CD4-positive, alpha-beta T cell treated with Interleukin-12 subunit alpha and Interleukin-12 subunit beta, for 1 hour (primary cell): ENCODE results near the gene GNAS-AS1.
"Not testable (repeated sequence)": the region's sequence is repeated elsewhere in the genome, so short reads cannot be mapped to it uniquely, and the experiment has no call there.

Source experiments
- DNase-seq: peaks from one replicate; pipeline ENCODE4 v3.0.0-alpha.2; 2020

Gene GNAS-AS1

DNA sequence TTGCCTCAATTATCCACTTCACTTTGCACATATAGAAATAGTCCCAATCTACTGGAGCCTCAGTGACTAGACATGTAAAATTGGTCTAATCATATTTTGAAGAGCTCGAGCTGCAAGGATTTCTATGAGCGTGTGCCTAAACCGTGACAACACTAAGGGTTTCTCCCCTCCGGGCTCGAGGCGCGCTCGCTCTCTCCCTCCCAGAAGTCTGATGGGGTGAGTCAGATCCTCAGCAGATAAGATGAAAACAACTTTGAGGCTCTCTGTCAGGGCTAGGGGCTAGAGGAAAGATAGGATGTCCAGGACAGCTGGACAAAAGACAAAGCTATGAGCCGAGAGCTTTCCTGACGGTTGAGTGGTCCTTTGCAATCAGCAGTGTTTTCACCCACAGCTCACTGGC lies 16.8 kb downstream of the GNAS-AS1 start:
- DNase-seq, result no peak

DNA sequence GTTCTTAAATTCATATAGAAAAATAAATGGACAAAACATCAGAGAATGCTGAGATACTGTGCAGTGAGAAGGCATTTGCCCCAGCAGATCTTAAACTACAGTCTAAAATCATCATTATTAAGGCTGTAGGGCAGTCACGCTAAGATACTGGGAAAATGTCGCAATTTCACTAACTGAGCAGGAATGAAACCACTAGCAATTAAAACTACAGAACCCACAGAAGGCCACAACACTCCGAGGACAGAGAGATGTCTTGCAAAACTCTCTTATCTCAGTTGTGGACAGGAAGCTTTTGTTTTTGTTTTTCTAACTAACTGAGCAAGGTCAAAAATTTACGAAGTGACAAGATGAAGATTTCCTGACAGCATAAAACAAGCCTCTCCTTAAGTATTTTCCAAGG lies 18.2 kb downstream of the GNAS-AS1 start:
- no peak for DNase-seq

DNA sequence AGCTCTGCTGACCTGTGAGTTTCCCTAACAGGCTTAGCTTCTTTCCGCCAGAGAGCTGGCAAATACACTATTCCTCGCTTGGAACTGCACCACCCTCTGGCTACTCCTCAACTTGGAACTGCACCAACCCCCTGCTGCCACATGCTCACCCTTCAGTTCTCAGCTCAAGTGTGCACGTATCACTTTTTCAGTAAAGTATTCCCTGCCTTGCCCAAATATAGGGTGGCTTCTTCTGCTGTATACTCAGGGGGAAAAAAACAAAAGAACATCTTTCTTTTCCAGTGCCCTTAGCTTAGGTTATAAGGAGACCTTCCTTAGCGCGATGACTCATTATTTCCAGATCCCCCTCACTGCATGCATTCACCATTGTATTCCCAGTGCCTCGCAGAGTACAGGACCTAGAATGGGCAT lies 21.2 kb downstream of the GNAS-AS1 start:
- no peak for DNase-seq

DNA sequence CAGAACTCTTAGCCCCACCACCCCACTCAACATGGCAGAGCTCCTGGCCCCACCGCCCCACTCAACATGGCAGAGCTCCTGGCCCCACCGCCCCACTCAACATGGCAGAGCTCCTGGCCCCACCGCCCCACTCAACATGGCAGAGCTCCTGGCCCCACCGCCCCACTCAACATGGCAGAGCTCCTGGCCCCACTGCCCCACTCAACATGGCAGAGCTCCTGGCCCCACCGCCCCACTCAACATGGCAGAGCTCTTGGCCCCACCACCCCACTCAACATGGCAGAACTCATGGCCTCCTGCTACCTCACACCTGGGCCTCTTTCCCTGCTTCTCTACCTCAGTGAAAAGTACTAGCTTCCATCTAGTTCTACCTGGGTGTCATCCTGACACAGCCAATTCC lies 21.9 kb downstream of the GNAS-AS1 start:
- DNase-seq, result not testable (repeated sequence)

DNA sequence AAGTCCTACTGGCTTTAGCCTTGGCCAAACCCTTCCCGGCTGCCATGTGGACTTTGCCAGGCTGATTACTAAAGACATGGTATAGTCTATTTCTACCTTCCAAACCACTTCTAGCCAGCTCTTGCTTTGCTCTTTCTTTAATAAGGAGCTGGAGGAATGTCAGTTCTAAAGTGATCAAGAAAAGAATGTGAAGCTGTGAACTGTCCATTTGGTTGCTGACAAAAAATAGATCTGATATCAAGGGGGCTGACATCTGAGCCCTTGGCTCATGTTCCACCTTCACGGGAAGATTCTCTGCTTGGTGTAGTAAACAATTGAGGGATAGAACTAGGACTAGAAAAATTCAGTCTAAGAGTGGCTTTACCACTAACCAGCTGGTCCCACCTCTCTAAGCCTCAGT lies 22.6 kb downstream of the GNAS-AS1 start:
- DNase-seq, result no peak

DNA sequence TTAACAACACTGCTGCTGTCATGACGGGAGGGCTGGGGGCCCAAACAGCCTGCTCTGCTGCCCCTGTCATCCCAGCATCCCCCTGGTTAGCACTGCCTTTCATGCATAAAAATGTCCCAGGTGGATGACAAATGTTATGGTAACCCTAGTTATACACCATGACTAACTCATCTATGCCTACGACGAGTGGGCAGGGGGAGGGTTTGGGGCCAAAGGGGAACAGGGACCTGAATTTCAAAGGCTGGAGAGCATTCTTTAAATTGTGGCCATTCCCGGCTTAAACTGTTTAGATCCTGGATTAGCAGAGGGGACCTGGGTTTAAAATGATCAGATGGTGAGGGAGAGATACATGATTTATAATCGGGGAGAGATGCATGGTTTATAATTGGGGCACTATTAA lies 24.4 kb downstream of the GNAS-AS1 start:
- no peak for DNase-seq

DNA sequence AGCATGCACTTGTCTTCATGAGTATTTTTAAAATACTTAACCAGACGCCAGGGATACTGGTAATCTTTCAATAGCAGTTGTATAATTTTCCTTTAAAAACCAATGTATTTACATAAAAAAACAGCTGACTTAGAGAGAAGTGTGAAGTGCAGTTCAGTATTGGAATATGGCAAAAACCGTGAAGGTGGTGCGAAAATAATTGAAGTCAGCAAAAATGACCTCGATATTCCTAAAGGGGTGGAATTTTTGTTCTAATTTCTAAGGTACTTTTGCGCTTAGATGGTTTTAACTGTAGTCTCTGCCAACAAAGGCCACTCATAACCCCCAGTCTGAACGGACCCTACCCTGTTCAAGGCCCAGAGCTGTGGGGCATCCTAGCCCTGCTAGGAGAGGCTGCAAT lies 25.3 kb downstream of the GNAS-AS1 start:
- DNase-seq, result no peak

DNA sequence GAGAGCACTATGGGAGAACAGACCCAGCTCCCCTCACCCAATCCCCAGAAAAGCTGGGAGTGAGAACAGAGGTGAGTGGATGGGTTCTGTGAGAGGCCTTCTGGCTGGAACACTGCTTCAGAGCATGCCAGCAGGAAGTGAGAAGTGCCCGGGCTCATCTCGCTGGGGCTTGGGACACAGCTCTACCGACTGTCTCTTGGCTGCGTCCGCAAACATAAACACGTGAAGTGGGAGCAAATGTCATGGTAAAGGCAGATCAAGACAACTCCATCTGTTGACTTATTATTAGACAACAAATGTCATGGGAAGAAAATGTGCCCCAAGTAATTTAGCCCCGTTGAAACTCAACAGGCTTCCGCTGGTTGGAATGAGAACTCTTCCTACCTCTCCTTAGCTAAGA lies 25.9 kb downstream of the GNAS-AS1 start:
- DNase-seq, result no peak

DNA sequence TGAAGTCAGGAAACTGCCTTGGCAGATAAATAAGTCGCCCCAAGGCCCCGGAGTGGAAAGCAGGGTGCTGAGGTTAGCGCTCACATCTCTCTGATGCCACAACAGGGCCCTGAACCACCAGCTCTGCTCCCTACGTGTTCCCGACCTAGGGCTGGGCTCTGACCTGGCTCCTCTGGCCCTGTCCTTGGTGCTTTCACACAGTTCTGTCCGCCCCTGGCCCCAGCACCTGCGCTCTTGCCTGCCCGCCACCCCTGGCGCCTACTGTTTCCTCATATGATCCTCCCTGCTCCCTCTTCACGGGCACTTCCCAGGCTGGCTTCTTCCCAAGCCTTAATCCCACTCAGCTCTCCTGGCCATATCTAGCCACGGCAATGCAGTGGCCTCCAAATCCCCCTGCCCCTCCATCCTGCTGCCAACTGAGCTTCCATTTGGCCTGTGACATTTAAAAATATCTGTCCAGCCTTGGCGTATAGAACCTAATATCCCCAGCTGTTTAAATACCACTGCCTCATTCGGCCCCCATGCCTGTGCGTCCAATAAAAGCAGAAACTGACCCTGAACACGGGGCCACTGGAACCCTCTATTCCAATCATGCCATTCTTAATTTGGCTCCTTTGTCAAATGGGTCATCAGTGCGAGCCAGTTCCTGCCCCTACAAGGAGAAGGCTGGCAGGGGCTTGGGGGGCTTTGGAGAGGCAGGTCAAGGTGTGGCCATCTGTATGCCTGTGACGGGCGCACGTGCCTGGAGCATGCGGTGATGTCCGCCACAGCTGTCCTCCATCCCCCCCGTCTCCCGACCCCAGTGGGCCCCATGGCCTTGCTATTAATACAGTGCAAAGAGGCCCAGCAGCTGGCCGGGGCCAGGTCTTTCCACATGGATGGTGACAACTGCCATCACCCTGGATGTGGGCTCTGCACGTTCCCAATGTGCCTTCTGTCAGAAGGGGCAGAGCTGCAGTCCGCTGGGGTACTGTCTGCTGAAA lies 27.7 kb downstream of the GNAS-AS1 start:
- DNase-seq, result no peak

DNA sequence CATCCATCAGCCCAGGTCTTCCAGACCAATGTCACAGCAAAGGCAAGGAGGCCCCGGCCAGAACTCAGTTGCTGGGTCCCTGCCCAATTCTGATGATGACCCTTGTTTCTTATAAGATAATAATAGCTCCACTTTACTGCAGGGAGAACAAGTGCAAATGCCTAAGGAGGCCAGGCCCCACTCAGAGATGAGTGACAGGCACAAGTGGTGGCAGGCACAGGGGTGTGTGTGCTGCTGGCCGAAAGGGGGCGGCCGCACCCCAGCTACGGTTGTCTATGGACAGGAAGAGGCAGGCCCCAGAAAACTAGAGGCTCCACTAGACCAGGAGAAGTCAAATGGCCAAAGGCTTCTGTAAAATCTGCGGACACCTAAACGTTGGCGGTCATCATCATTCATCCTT lies 28.6 kb downstream of the GNAS-AS1 start:
- no peak for DNase-seq

DNA sequence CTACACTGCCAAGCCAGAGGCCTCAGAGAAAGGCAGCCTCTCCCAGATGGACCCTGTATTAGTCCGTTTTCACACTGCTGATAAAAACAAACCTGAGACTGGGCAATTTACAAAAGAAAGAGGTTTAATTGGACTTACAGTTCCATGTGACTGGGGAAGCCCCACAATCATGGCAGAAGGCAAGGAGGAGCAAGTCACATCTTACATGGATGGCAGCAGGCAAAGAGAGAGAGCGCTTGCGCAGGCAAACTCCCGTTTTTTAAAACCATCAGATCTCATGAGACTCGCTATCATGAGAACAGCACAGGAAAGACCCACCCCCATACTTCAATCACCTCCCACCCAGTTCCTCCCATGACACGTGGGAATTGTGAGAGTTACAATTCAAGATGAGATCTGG lies 30.2 kb downstream of the GNAS-AS1 start:
- DNase-seq, result not testable (repeated sequence)

DNA sequence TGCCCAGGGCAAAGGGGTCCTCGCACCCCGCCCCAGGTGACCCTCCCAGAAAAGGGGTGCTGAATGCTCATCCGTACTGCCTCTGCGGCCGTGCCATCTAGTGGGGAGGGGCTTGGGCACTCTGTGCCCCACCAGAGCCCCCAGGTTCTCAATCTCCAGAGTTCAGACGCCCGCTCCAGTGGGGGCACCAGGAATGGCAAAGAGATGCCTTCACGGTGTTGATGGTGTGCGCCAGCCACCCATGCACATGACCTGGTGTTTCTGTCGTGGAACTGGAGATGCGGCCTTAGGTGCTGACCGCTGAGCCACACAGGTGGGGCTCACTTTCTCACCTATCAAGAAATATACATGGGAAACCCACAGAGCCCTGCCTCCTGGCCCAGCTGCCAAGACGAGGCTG lies 30.8 kb downstream of the GNAS-AS1 start:
- no peak for DNase-seq

DNA sequence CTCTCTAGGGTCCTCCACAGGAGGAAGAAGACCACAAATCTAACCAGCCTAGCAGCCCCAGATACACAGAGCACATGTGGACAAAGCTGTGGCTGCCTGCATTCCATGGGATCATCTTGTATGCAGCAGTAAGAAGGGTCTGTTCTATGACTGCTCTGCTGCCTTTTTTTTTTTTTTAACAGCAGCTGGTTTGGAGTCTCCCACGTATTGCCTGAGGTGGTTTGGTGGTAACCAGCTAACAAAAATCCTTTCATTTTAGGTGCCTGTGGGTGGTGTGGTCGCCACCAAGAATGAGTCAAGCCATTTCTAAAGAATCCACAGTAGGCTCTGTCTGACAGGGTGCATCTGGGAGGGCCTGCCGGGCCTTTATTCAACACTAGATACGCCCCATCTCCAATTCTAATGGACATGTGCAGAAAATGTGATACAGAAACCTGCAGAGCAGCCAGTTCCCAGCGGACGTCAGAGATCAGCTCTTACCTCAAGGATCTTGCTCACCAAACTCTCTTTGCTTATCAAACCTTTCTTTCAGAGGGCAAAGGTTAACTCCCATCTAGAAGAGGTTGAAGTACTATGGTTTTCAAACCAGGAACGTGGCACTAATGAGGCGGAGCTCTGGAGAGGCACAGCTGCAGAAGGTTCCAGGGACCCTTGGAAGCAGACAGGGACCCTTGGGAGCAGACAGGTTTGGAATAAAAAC lies 32.0 kb downstream of the GNAS-AS1 start:
- no peak for DNase-seq

DNA sequence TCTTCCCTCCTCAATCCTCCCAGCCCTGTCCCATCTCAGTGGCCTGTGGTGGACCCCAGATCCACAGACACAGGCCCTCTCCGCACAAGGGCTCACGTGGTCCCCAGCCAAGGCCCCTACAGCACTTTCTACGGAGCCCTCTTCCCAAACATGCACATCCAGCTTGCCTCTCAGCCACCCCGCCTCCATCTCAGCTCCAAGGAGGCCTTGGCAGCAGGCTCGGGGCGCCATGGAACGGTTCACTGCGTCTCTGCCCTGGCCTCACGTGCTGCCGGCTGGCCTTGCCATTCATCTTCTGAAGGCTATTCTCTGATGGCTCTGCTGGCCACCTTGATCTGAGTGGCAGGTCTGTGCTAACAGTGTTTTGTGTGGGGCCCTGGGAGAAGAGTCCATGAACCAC lies 33.0 kb downstream of the GNAS-AS1 start:
- DNase-seq, result no peak

DNA sequence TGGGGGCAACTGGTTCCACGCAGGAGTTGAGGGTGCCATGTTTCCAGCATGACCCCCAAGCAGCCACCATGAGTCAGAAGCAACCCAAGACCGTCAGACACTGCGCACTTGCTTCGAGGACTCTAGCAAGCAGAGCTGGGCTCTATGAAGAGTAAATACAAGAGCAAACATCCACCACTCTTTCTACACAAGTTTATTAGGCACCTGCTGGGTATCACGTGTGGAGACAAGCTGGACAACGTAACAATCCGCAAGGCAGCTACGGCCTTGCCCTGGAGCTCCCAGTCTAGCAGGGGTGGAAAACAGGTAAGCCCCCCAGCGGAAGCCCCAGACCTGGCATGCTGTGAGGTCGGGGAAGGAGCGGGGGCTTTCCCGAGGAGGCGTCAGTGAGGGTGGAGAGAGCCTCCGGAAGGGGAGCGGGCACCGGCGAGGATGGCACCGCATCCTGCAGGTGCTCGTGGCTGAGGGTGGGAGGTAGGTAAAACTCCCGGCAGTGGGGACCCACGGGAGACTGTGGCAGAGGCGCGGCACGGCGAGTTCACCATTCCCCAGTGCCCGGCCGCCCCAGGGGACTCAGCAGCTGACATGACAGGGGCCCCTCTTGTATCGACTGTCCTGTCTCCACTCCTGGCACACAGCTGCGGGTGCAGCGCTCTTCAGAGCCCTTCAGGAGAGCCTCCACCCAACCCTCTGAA lies 33.6 kb downstream of the GNAS-AS1 start:
- DNase-seq, result no peak

DNA sequence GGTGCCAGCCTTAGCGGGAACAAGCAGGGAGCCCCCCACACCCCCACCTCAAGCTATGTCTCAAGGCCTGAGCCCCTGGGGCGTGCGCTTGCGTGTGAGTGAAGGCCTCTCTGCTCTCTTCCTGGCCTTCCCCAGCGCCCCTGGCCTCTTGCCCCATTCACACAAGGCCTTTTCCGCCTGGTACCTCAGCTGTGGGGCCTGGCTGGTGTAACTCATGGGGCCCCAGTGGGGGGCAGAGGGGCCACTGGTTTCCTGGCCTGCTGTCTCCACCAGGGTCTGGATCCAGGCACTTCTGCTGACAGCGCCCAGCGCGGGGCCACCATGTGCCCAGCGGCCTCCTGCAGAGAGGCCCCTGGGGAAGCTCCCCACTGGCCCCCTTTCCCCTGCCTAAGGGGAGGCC lies 34.7 kb downstream of the GNAS-AS1 start:
- no peak for DNase-seq

DNA sequence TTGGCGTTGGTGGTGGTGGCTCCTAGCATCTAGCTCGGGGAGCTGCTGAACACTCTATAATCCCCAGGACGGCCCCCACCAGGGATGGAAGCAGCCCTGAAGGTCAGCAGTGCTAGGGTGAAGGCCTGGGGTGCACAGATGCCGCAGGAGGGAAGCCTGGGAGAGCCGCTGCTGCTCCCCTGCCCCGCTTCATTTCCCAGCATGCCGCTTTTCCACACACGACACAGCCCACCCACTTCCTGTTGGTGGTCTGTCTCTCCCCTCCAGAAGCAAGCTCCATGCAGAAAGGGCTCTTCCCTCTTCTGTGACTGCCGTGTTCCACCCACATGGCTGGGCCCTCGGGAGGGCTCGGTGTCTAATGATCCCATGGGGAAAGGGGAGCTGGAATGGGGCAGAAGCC lies 35.3 kb downstream of the GNAS-AS1 start:
- DNase-seq, result no peak

DNA sequence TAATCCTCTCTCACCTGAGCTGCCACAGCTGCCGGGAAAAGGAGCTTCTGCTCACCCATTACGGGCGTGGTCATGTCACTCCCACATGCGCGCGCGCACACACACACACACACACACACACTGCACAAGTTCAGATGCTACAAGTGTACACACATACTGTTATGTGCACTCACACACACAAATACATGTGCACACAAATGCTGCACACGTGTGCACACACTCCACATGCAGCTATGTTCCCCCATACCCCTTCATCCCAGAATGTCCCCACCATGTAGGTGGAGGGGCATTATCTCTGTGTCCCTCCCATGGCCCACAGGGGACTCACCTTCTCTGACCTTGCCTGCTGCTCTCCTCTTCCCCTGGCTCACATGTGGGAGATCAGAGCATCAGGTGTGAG lies 37.3 kb downstream of the GNAS-AS1 start:
- DNase-seq, result no peak

DNA sequence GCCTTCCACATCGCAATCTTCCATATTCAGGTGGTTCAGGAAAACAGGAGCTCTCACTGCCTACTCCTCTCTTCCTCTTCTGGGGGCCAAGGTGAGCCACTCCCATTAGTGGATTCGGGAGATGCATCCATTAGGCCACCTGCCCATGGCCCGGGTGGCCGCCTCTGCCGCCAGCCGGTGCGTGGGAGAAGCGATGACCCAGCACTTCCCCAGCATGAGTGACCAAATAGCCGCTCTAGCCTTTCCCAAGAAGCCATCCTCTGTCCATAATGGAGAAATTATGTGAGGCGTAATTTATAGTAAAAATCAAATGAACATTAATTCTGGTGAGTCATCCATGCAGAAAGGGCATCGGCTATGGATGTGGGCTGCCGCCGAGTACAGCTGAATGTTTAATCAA lies 39.4 kb downstream of the GNAS-AS1 start:
- no peak for DNase-seq

DNA sequence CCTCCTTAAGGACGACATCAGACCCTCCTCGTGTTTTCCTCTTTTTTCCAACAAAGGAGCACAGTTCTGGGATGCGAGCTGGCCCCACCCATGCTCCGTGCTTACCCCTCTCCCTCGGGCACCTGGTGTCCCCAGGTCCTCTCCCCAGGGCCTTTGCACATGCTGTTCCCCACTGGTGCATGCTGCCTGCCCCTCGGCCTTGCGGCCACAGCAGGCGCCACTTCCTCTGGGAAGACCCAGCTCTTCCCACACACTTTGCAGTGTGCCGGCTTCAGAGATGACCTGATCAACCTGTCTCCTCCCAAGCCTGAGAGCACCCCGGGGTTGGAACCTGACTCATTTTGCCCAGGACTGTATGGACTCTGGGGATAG lies 39.8 kb downstream of the GNAS-AS1 start:
- DNase-seq, result no peak

DNA sequence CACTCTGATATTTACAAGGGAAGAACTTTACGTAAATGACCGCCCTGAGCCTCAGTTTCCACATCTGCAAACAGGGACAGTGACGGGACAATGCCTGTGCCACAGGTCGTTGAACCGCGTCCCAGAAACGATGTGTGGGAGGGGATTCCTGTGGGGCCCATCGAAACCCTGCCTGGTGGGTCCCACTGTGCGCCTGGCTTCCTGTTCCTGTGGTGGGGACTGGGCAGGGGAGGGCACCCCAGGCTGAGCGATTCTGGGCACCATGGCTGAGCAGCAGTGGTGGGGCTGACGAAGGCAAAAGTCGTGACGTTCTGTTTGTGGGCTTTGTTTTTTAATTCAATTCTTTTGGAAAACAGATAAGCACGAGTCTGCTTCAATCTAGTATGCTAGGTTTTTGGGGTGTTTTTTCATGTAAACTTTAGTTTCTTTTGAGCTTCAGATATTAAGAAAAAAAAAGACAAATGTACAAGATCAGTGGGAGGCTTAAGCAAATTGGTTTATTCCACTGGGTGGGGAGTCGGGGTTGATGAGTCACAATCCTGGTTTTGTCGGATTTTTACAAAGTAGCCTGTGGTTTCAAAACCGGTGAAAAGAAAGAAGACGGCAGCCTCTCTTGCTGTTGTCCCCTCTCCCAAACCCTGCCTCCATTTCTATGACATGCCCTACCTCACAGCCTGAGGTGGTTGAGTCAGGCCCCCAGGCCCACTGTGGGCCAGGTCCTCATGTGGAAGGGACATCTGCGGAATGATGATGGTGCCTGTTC lies 40.4 kb downstream of the GNAS-AS1 start:
- DNase-seq, result no peak

DNA sequence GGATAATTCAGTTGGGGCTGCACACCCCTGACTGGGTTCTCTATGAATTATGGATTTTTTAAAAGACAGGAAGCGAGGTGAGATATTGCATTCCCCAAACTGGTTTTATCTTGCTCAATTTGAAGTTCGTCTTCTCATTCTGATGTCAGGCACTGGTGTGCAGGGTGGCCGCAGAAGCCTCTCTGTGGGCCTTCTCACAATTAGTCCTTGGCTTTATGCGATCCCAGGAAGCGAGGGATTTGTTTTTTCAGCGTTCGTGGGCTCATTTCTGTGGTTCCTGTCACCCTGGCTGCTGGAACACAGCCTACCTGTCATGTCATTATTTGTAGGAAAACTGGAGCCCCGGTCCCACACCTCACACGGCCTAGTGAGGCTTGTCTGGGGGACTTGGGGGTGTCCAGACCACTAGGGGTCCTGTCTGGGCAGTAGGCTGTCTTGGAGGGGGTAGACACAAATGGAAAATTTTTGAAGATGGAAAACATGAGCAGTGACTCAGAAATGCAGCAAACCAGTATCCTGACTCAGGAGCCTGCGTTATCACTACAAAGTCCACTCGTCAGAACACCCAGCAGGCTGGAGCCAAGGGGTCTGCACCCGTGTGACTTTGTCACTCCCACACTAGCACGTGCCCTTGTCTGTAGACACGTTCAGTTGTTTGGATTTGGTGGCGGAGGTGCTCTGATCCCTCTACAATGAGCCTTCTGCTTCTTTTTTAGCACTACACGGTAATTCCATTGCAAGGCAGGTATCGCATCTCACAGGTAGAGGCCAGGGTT lies 42.2 kb downstream of the GNAS-AS1 start:
- DNase-seq, result no peak
